MCF 10A (cell line): ENCODE data around the gene IKZF5. TPM values are rescaled to one million over a fixed set of nuclear protein-coding genes. Genes with fewer than 3 reads are reported as not detected.
A peak's percentile ranks its signal among the peaks of the same experiment; 100 is the strongest.

Experiments used
- BruUV-seq: library from RNA; stranded (reverse); fragments of 400-500 nt; replicated peaks from 2 replicates; lab custom pipeline; 2021; lab: Mats Ljungman, UMichigan
- CTCF ChIA-PET: fragments of 300-600 bp; sonication (Branson Sonifier 250); formaldehyde crosslinking; extraction: SDS; loops from one replicate; lab custom pipeline; 2021; ENCODE audit warnings: antibody characterized with exemption, inconsistent platforms; lab: Yijun Ruan, JAX
- POLR2A ChIA-PET: fragments of 300-600, 350-650 bp; sonication (Branson Sonifier 250); formaldehyde crosslinking; extraction: SDS; loops from one replicate; lab custom pipeline; 2020; ENCODE audit warnings: antibody characterized with exemption, inconsistent platforms; lab: Yijun Ruan, JAX
- DNase-seq: peaks from one replicate; pipeline ENCODE4 v3.0.0-alpha.2; 2018; ENCODE audit not compliant: unreplicated experiment
- H3K27ac Mint-ChIP-seq: one replicate; pipeline ENCODE4 v1.8.0; 2022; ENCODE audit warnings: mild to moderate bottlenecking, low read depth, mixed read lengths; ENCODE audit not compliant: unreplicated experiment
- H3K27me3 Mint-ChIP-seq: one replicate; pipeline ENCODE4 v1.8.0; 2022; ENCODE audit warnings: mixed read lengths; ENCODE audit not compliant: insufficient read depth, unreplicated experiment
- H3K36me3 Mint-ChIP-seq: one replicate; pipeline ENCODE4 v1.8.0; 2022; ENCODE audit warnings: mild to moderate bottlenecking, moderate library complexity, mixed read lengths; ENCODE audit not compliant: insufficient read depth, unreplicated experiment
- H3K4me1 Mint-ChIP-seq: one replicate; pipeline ENCODE4 v1.8.0; 2022; ENCODE audit warnings: mixed read lengths; ENCODE audit not compliant: insufficient read depth, unreplicated experiment
- H3K4me3 Mint-ChIP-seq: one replicate; pipeline ENCODE4 v1.8.0; 2022; ENCODE audit warnings: mild to moderate bottlenecking, moderate library complexity, mixed read lengths; ENCODE audit not compliant: unreplicated experiment
- H3K9me3 Mint-ChIP-seq: one replicate; pipeline ENCODE4 v1.8.0; 2022; ENCODE audit warnings: mixed read lengths; ENCODE audit not compliant: unreplicated experiment
- CTCF ChIP-seq: fragments of 200-600 bp; IDR thresholded peaks from one replicate; pipeline ENCODE4 v1.8.0; 2022; ENCODE audit warnings: antibody characterized with exemption, mild to moderate bottlenecking; ENCODE audit not compliant: unreplicated experiment
- intact Hi-C: fragments of 100-400 bp; cut with micrococcal nuclease; formaldehyde crosslinking; loops from 2 replicates; pipeline ENCODE4 v1.14.1; 2022
- total RNA-seq: library from RNA; stranded (reverse); gene quantifications from 2 replicates; pipeline ENCODE4 v1.2.3, GENCODE V29; 2022

IKZF5 gene
- total RNA-seq, 1 experiment from 2014 or later, result 16.4 TPM

DNA sequence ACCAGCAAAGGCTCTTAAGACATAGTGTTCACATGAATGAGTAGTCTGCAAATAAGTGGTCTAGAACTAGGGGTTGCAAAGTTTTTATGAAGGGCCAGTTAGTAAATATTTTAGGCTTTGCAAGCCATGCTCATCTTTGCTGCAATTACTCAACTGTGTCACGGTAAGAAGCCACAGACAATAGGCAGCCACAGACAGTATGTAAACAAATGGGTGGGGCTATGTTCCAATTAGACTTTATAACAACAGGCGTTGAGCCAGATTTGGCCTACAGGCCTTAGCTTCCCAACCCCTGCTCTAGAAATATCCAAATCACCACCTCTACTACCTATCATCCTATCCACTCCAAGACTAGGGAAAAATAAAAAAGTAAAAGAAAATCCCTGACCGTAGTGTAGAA, 9.2 kb downstream of the IKZF5 start:
- H3K4me1 Mint-ChIP-seq, result peaks cover 20% of the 10 kb centered on the region
- DNase-seq, result peak; percentile 16
- H3K4me3 Mint-ChIP-seq, result no peak overlapping the region
- no peak for TF ChIP-seq CTCF
- intact Hi-C loops, result no loop called here
- H3K27ac Mint-ChIP-seq, result peak overlapping the region; percentile 18
- ChIA-PET POLR2A (interaction anchor here (0.6 to 3.2 kb wide), 4 partner anchors 9 to 18 kb away, joined by 3 to 52 read pairs (median 8); partner anchors contain the start of genes ACADSB, IKZF5 and PSTK), CTCF (interaction anchor here (1.9 to 2.7 kb wide), 2 partner anchors 8 to 18 kb away, joined by 6 to 8 read pairs; partner anchors contain the start of gene PSTK)
- BruUV-seq, result no TSS peak
- no peaks in the 10 kb centered on the region for H3K27me3 Mint-ChIP-seq
- no peaks in the 10 kb centered on the region for H3K9me3 Mint-ChIP-seq
- H3K36me3 Mint-ChIP-seq, result peaks cover 49% of the 10 kb centered on the region

- POLR2A ChIA-PET, result interaction anchor here (1.6 to 3.2 kb wide), 3 partner anchors 9 to 18 kb away, joined by 6 to 52 read pairs (median 10); partner anchors contain the start of genes ACADSB, IKZF5 and PSTK
- no peak for TF ChIP-seq CTCF
- Mint-ChIP-seq H3K27me3 (no peaks in the 10 kb centered on the region), H3K9me3 (no peaks in the 10 kb centered on the region), H3K27ac (no peak overlapping the region), H3K36me3 (peaks cover 53% of the 10 kb centered on the region), H3K4me1 (peaks cover 20% of the 10 kb centered on the region), H3K4me3 (no peak overlapping the region)
- no TSS peak for BruUV-seq
- CTCF ChIA-PET, result interaction anchor here (1.0 to 2.7 kb wide), 3 partner anchors 9 to 18 kb away, joined by 4 to 8 read pairs (median 6); partner anchors contain the start of gene PSTK
- intact Hi-C loops, result no loop called here
- DNase-seq, result no peak
Measured at GRCh38 chr10:122998934-122999333, 9.7 kb downstream of the IKZF5 start.

DNA sequence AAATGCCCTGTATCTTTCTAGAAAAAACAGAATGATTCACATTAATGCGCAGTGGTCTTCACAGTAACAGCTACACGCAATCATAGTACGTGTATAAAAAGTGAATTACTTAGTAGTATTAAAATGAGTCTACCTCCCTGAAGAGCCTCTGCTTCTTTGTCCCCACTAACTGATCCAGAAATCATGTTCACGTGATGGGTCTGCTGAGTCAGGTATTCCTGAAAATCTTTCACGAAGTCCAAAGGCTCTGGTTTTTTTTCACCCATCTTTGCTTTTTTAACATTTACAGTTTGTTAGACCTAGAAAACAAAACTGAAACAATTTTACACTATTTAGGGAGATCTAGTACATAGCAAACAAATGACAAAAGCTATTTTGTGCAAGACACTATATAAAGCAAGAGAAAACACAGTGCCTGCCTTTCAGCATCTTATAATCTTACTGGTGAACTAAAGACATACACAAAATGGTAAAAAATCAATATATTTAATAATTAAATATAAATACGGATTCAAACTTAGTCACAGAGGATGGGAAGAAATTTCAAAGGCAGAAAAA, 10.2 kb downstream of the IKZF5 start:
- Mint-ChIP-seq H3K36me3 (peaks cover 56% of the 10 kb centered on the region), H3K9me3 (no peaks in the 10 kb centered on the region), H3K4me1 (peaks cover 20% of the 10 kb centered on the region), H3K27me3 (no peaks in the 10 kb centered on the region), H3K4me3 (no peak overlapping the region), H3K27ac (no peak overlapping the region)
- TF ChIP-seq CTCF, result no peak
- CTCF ChIA-PET, result interaction anchor here (1.0 to 2.7 kb wide), 3 partner anchors 9 to 17 kb away, joined by 4 to 8 read pairs (median 6); partner anchors contain the start of gene PSTK
- POLR2A ChIA-PET, result interaction anchor here (1.3 to 3.2 kb wide), 4 partner anchors 10 to 45 kb away, joined by 3 to 52 read pairs (median 8); partner anchors contain the start of genes ACADSB, C10orf88, IKZF5 and PSTK
- BruUV-seq, result no TSS peak
- DNase-seq, result no peak
- intact Hi-C loops, result no loop called here

- no peak overlapping the region for H3K4me3 Mint-ChIP-seq
- no peak overlapping the region for H3K27ac Mint-ChIP-seq
- TF ChIP-seq CTCF, result no peak
- POLR2A ChIA-PET, result interaction anchor here (1.3 to 3.2 kb wide), 2 partner anchors 10 to 44 kb away, joined by 3 to 52 read pairs; partner anchors contain the start of genes ACADSB, C10orf88 and IKZF5
- no peaks in the 10 kb centered on the region for H3K27me3 Mint-ChIP-seq
- intact Hi-C loops, result no loop called here
- DNase-seq, result no peak
- H3K36me3 Mint-ChIP-seq, result peaks cover 52% of the 10 kb centered on the region
- BruUV-seq, result no TSS peak
- H3K4me1 Mint-ChIP-seq, result peaks cover 20% of the 10 kb centered on the region
- CTCF ChIA-PET, result interaction anchor here (1.0 to 2.7 kb wide), 3 partner anchors 10 to 17 kb away, joined by 4 to 8 read pairs (median 6); partner anchors contain the start of gene PSTK
- H3K9me3 Mint-ChIP-seq, result no peaks in the 10 kb centered on the region
Measured at GRCh38 chr10:122997864-122998263, 10.7 kb downstream of the IKZF5 start.
